ENCODE results near the gene CD63. TPM values are rescaled to one million over a fixed set of nuclear protein-coding genes. Genes with fewer than 3 reads are reported as not detected.

CD63 gene
- total and polyA plus RNA-seq, 9 of the 15 experiments (the other 6 are each of a cell fraction or from before 2014, with no cell fraction given) = 313 to 735 (median 433) TPM

- intact Hi-C loops (cut with micrococcal nuclease) (loop anchor here (1.0 kb wide), 1 partner anchor 13 kb away; no protein-coding TSS in a partner anchor), in situ Hi-C loops (cut with MboI) (no loop called here)
- no peak overlapping the region for H3K4me2 ChIP-seq (ENCODE audit: insufficient read depth, low read length)
- H2AFZ ChIP-seq (ENCODE audit: low read depth, low read length) = no peak overlapping the region
- H4K20me1 ChIP-seq (replicated peaks; ENCODE audit: control insufficient read depth, insufficient read depth, low read length) = peaks cover 22% of the 10 kb centered on the region; the same call in 1 of the 2 replicates
- H3K27me3 ChIP-seq (ENCODE audit: control insufficient read depth in 2 of 2, insufficient read depth in 2 of 2, low read length in 2 of 2) = no peaks in the 10 kb centered on the region
- no peaks in the 10 kb centered on the region for H3K9me1 ChIP-seq (ENCODE audit: control insufficient read depth, insufficient read depth, low read length)
- no peak overlapping the region for H3K4me3 ChIP-seq
- ATAC-seq = peak; percentile 62
- DNase-seq (ENCODE audit: extremely low read depth in 1 of 4, low spot score in 3 of 4) = peak; percentile 51 to 80 (median 62)
- peaks cover 28% of the 10 kb centered on the region for H3K79me2 ChIP-seq (ENCODE audit: control insufficient read depth, insufficient read depth, low read length)
- no TSS peak for BruUV-seq (replicated peaks)
- 0 out of 4 replicates have a peak overlapping the region, but pooled peaks of 1 of the 2 experiments have one; percentile 47 for H3K9ac ChIP-seq (ENCODE audit: insufficient read depth in 1 of 2, low read depth in 2 of 2, low read length in 2 of 2)
- FAIRE-seq = peak; percentile 89
- 57% methylated on average over 11 of the region's 11 CpGs for WGBS (ENCODE audit: insufficient coverage, low coverage, missing lambda C conversion rate)
- ChIA-PET POLR2A (interaction anchor here (0.8 to 1.5 kb wide), 5 partner anchors 9 to 74 kb away, joined by 3 to 12 read pairs (median 4); partner anchors contain the start of gene BLOC1S1), CTCF (ENCODE audit: low intra/inter-chr PET ratio) (interaction anchor here (3.1 kb wide), 1 partner anchor 13 kb away, joined by 20 read pairs; no protein-coding TSS in a partner anchor)
- H3K4me1 ChIP-seq (replicated peaks in 1 of 2; ENCODE audit: control insufficient read depth in 2 of 2, insufficient read depth in 2 of 2, low read length in 2 of 2) = peaks cover 13 to 41% of the 10 kb centered on the region in 2 experiments; a peak in 4 of 5 replicates
- peaks cover 42% of the 10 kb centered on the region for H3K36me3 ChIP-seq (ENCODE audit: control insufficient read depth, insufficient read depth, low read length)
- no peak overlapping the region for H3K27ac ChIP-seq (ENCODE audit: extremely low read depth, low read depth, low read length)
- H3K9me3 ChIP-seq (replicated peaks; ENCODE audit: control insufficient read depth, insufficient read depth, low read depth, low read length) = no peaks in the 10 kb centered on the region
- TF ChIP-seq STAG1 (CRISPR knock-in tag; IDR thresholded peaks at IDR 0.05; ENCODE audit: borderline replicate concordance) = no peak
- TF ChIP-seq DPF2 (IDR thresholded peaks at IDR 0.05) = no peak
- TF ChIP-seq MYNN (IDR thresholded peaks at IDR 0.05) = 0 out of 2 replicates have a peak, but pooled peaks have one; percentile 8
- TF ChIP-seq MYNN (CRISPR knock-in tag; IDR thresholded peaks at IDR 0.05) = no peak
- peak; percentile 63; the same call in 1 of the 2 replicates for TF ChIP-seq POLR2G (IDR thresholded peaks at IDR 0.05; ENCODE audit: low read depth, low read length)
- TF ChIP-seq SP1 (CRISPR knock-in tag; IDR thresholded peaks at IDR 0.05) = 0 out of 2 replicates have a peak, but pooled peaks have one; percentile 22
- TF ChIP-seq ZNF217 (CRISPR knock-in tag; IDR thresholded peaks at IDR 0.05) = no peak
- TF ChIP-seq CTCF (IDR thresholded peaks at IDR 0.05 in 2 of 3, conservative IDR thresholded peaks at IDR 0.05 in 1 of 3; ENCODE audit: insufficient read depth in 2 of 3, low read depth in 1 of 3, low read length in 3 of 3) = peak; percentile 88 to 90 (median 89)
- peak; percentile 49; the same call in 1 of the 2 replicates for TF ChIP-seq SUPT5H (IDR thresholded peaks at IDR 0.05)
- TF ChIP-seq DNMT1 (IDR thresholded peaks at IDR 0.05) = no peak
- no peak for TF ChIP-seq FUS (optimal IDR thresholded peaks at IDR 0.05; ENCODE audit: low read depth, low read length)
- TF ChIP-seq AFF4 (CRISPR knock-in tag; IDR thresholded peaks at IDR 0.05) = no peak
- TF ChIP-seq HSF4 (CRISPR knock-in tag; IDR thresholded peaks at IDR 0.05; ENCODE audit: borderline replicate concordance) = no peak
- TF ChIP-seq FOXP4 (CRISPR knock-in tag; IDR thresholded peaks at IDR 0.05; ENCODE audit: borderline replicate concordance) = no peak
- TF ChIP-seq RFX1 (IDR thresholded peaks at IDR 0.05) = no peak
Observed at GRCh38 chr12:55724226-55724939, 4.4 kb downstream of the CD63 start.

All from K562 (cell line).